Trophoblast cell (in vitro differentiated cells and primary cell): ENCODE data around the gene CREB3L4.

Experiments
- DNase-seq, 2 donors: peaks; one replicate each; pipeline ENCODE4 v3.0.0-alpha.2; 2016
- H2AFZ ChIP-seq: 2 replicates; pipeline ENCODE4 v1.6.1; 2013; ENCODE audit warnings: low read length, moderate library complexity, mild to moderate bottlenecking; ENCODE audit not compliant: insufficient read depth, poor library complexity
- H2AK5ac ChIP-seq: 2 replicates; pipeline ENCODE4 v1.6.1; 2013; ENCODE audit warnings: mild to moderate bottlenecking, low read length
- H2BK120ac ChIP-seq: 2 replicates; pipeline ENCODE4 v1.6.1; 2013; ENCODE audit warnings: low read length, mild to moderate bottlenecking, moderate library complexity; ENCODE audit not compliant: insufficient read depth, poor library complexity
- H2BK12ac ChIP-seq: 2 replicates; pipeline ENCODE4 v1.6.1; 2013; ENCODE audit warnings: mild to moderate bottlenecking, low read length, moderate library complexity
- H2BK5ac ChIP-seq: 2 replicates; pipeline ENCODE4 v1.6.1; 2013; ENCODE audit warnings: low read length, low read depth, moderate library complexity, mild to moderate bottlenecking; ENCODE audit not compliant: poor library complexity
- H3K14ac ChIP-seq: 2 replicates; pipeline ENCODE4 v1.6.1; 2013; ENCODE audit warnings: mild to moderate bottlenecking, low read length
- H3K18ac ChIP-seq: 2 replicates; pipeline ENCODE4 v1.6.1; 2013; ENCODE audit warnings: mild to moderate bottlenecking, low read length
- H3K23ac ChIP-seq: 2 replicates; pipeline ENCODE4 v1.6.1; 2013; ENCODE audit warnings: low read length
- H3K27ac ChIP-seq: 2 replicates; pipeline ENCODE4 v1.5.1; 2013; ENCODE audit warnings: low read depth, mild to moderate bottlenecking, inconsistent platforms, low read length, moderate library complexity
- H3K27me3 ChIP-seq: 2 replicates; pipeline ENCODE4 v1.6.1; 2013; ENCODE audit warnings: inconsistent platforms, mild to moderate bottlenecking, low read length, moderate library complexity; ENCODE audit not compliant: insufficient read depth
- H3K36me3 ChIP-seq, 2 experiments: 1 replicate in 1 of 2; 2 replicates in 1 of 2; pipeline ENCODE4 v1.6.1; 2013; ENCODE audit warnings: low read length in 2 of 2, mild to moderate bottlenecking in 2 of 2, moderate library complexity in 1 of 2; ENCODE audit not compliant: insufficient read depth in 2 of 2, control insufficient read depth in 1 of 2
- H3K4ac ChIP-seq: 2 replicates; pipeline ENCODE4 v1.6.1; 2013; ENCODE audit warnings: low read depth, mild to moderate bottlenecking, low read length, moderate library complexity
- H3K4me1 ChIP-seq, 2 experiments: 1 replicate in 1 of 2; 2 replicates in 1 of 2; pipeline ENCODE4 v1.6.1; 2013; ENCODE audit warnings: low read length in 2 of 2, mild to moderate bottlenecking in 2 of 2, moderate library complexity in 1 of 2; ENCODE audit not compliant: insufficient read depth in 2 of 2, control insufficient read depth in 1 of 2
- H3K4me2 ChIP-seq: 2 replicates; pipeline ENCODE4 v1.6.1; 2013; ENCODE audit warnings: inconsistent platforms, mild to moderate bottlenecking, low read length, moderate library complexity
- H3K4me3 ChIP-seq: 2 replicates; pipeline ENCODE4 v1.5.1; 2013; ENCODE audit warnings: mild to moderate bottlenecking, low read depth, low read length, inconsistent platforms
- H3K79me1 ChIP-seq: one replicate; pipeline ENCODE4 v1.6.1; 2013; ENCODE audit warnings: low read length
- H3K79me2 ChIP-seq: 2 replicates; pipeline ENCODE4 v1.6.1; 2013; ENCODE audit warnings: low read length, mild to moderate bottlenecking; ENCODE audit not compliant: control insufficient read depth, insufficient read depth, poor library complexity
- H3K9ac ChIP-seq: 2 replicates; pipeline ENCODE4 v1.6.1; 2013; ENCODE audit warnings: mild to moderate bottlenecking, low read length
- H3K9me3 ChIP-seq: 2 replicates; pipeline ENCODE4 v1.6.1; 2013; ENCODE audit warnings: low read depth, mild to moderate bottlenecking, control low read depth, inconsistent platforms, low read length; ENCODE audit not compliant: insufficient read depth
- H4K12ac ChIP-seq: 2 replicates; pipeline ENCODE4 v1.6.1; 2013; ENCODE audit warnings: low read depth, mild to moderate bottlenecking, low read length, moderate library complexity
- H4K8ac ChIP-seq: 2 replicates; pipeline ENCODE4 v1.6.1; 2013; ENCODE audit warnings: low read depth, mild to moderate bottlenecking, low read length, moderate library complexity
- H4K91ac ChIP-seq: one replicate; pipeline ENCODE4 v1.6.1; 2013; ENCODE audit warnings: low read depth, mild to moderate bottlenecking, low read length, moderate library complexity
- WGBS: extraction: QIAGEN DNeasy Blood & Tissue Kit; methylation state at CpG from one replicate; pipeline ENCODE4 v1.1.7; 2013; ENCODE audit warnings: missing lambda C conversion rate; ENCODE audit not compliant: insufficient read length, insufficient coverage; ENCODE audit errors: extremely low coverage; 5-methylcytosine and 5-hydroxymethylcytosine counted together

CREB3L4 gene

DNA sequence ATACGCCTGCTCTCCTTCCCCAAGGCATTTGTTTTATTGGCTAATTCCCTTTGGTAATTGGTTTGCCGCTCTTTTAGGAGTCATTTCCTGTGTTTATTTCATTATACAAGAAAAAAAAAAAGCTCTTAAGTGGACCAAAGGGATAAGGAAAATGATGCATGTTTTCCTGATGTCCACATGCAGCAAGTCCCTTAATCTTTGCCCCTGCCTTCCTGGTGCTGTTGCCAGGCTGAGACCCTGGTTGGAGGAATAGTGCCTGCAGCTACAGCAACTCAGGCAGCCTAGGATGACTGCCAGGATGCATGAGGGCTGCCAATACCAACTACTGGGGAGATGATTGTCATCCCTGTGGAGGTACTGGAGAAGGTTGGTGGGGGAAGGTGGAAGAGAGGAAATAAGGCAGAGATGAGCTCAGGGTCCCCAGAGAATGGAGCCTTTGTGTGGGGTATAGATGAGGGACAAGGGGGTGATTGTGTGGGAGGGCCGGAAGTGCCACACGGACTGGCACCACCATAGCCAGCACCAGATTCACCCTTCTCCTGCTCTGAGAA, 38.8 kb upstream of the CREB3L4 start:
- Histone ChIP-seq H2AFZ (no peak overlapping the region), H3K23ac (no peak overlapping the region), H4K91ac (no peak overlapping the region), H3K79me2 (no peaks in the 10 kb centered on the region), H2BK5ac (no peak overlapping the region), H3K4me1 (peaks cover 0 to 3% of the 10 kb centered on the region in 2 experiments), H3K4ac (no peak overlapping the region), H3K36me3 (peaks cover 31 to 34% of the 10 kb centered on the region in 2 experiments), H3K4me2 (no peak overlapping the region), H2AK5ac (no peak overlapping the region), H3K27me3 (no peaks in the 10 kb centered on the region), H2BK120ac (no peak overlapping the region), H2BK12ac (no peak overlapping the region), H3K4me3 (no peak overlapping the region), H3K79me1 (no peaks in the 10 kb centered on the region), H3K27ac (no peak overlapping the region), H4K12ac (no peak overlapping the region), H3K9me3 (no peaks in the 10 kb centered on the region), H3K9ac (no peak overlapping the region), H4K8ac (no peak overlapping the region), H3K14ac (no peak overlapping the region), H3K18ac (no peak overlapping the region)
- WGBS: no CpG with 5 or more reads among the region's 4 CpGs
- DNase-seq: no peak

DNA sequence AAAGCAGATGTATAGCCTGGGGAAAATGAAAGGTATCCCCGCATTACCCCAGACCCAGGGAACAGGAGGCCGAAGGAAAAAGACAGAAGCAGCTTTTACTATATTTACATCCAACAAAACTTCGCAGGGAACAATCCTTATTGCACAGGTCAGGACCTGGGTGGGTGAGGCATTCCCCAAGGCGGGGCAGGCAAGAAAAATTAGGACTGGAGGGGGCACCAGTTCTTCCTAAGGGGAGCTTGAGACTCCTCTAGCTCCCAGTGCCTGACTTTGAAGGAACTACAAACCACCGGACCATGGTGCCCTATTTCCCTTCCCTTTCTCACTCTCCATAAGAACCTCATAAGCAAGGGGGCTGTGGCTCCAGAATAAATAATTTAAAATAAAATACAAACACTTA, 38.3 kb upstream of the CREB3L4 start:
- DNase-seq: no peak
- Histone ChIP-seq H2AFZ (no peak overlapping the region), H3K9ac (no peak overlapping the region), H4K8ac (no peak overlapping the region), H3K4me3 (no peak overlapping the region), H3K4me2 (no peak overlapping the region), H2BK5ac (no peak overlapping the region), H3K18ac (no peak overlapping the region), H3K27ac (no peak overlapping the region), H3K79me2 (no peaks in the 10 kb centered on the region), H4K12ac (no peak overlapping the region), H3K4me1 (no peaks in the 10 kb centered on the region), H3K79me1 (no peaks in the 10 kb centered on the region), H2BK120ac (no peak overlapping the region), H3K14ac (no peak overlapping the region), H4K91ac (no peak overlapping the region), H2BK12ac (no peak overlapping the region), H3K36me3 (peaks cover 34 to 38% of the 10 kb centered on the region in 2 experiments), H3K23ac (no peak overlapping the region), H3K4ac (no peak overlapping the region), H2AK5ac (no peak overlapping the region), H3K9me3 (no peaks in the 10 kb centered on the region), H3K27me3 (no peaks in the 10 kb centered on the region)
- no CpG with 5 or more reads among the region's 5 CpGs for WGBS

DNA sequence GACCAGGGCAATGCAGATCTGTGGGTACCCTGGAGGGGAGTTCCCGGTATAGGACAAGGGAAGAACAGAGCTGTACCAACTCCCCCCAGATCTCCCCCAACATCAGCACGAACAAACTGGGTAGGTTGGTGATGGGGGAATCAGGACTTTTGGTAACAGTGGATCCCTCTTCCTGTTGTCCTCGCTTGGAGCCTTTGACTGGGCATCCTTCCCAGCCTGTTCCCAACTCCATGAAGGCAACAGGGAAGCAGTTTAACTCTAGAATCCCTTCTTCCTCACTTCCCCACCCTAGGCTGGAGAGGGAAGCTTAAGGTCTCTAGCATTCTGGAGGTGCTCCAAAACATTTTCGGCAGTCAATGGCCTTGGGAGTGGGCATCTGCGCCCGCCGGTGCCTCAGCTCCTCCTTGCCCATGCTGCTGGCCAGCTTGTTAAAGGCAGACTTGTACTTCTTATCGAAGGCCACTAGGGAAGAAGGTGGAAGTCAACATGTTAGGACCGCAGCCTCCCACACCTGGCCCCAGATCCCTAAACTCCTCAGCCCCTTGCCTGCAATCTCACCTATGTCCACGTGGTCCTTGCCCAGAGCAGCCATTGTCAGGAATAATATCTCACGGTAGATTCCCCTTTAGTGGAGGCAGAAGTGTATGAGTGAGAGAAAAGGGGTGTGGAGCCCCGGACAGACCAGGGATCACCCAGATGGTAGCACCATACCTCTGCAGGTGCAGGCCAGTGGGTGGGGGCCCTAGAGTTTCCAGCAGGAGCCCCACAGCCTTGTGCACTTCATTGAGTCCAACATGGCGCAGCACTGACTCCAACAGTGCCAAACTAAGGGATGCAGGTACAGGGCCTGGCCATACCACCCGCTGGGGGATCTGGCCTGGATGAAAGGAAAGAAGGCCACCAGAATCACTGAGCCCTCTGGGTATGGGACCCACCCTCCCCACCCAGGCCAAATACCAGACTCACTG, 37.4 kb upstream of the CREB3L4 start:
- Histone ChIP-seq H4K12ac (no peak overlapping the region), H3K27ac (no peak overlapping the region), H3K36me3 (peaks cover 40 to 44% of the 10 kb centered on the region in 2 experiments), H4K91ac (no peak overlapping the region), H3K4me2 (no peak overlapping the region), H3K79me1 (no peaks in the 10 kb centered on the region), H2BK120ac (no peak overlapping the region), H3K18ac (no peak overlapping the region), H2BK12ac (no peak overlapping the region), H2AFZ (no peak overlapping the region), H3K9me3 (no peaks in the 10 kb centered on the region), H3K4me3 (no peak overlapping the region), H2BK5ac (no peak overlapping the region), H3K4me1 (no peaks in the 10 kb centered on the region), H3K9ac (no peak overlapping the region), H3K27me3 (no peaks in the 10 kb centered on the region), H2AK5ac (no peak overlapping the region), H3K14ac (no peak overlapping the region), H4K8ac (no peak overlapping the region), H3K23ac (no peak overlapping the region), H3K4ac (no peak overlapping the region), H3K79me2 (no peaks in the 10 kb centered on the region)
- no CpG with 5 or more reads among the region's 14 CpGs for WGBS
- DNase-seq: no peak

DNA sequence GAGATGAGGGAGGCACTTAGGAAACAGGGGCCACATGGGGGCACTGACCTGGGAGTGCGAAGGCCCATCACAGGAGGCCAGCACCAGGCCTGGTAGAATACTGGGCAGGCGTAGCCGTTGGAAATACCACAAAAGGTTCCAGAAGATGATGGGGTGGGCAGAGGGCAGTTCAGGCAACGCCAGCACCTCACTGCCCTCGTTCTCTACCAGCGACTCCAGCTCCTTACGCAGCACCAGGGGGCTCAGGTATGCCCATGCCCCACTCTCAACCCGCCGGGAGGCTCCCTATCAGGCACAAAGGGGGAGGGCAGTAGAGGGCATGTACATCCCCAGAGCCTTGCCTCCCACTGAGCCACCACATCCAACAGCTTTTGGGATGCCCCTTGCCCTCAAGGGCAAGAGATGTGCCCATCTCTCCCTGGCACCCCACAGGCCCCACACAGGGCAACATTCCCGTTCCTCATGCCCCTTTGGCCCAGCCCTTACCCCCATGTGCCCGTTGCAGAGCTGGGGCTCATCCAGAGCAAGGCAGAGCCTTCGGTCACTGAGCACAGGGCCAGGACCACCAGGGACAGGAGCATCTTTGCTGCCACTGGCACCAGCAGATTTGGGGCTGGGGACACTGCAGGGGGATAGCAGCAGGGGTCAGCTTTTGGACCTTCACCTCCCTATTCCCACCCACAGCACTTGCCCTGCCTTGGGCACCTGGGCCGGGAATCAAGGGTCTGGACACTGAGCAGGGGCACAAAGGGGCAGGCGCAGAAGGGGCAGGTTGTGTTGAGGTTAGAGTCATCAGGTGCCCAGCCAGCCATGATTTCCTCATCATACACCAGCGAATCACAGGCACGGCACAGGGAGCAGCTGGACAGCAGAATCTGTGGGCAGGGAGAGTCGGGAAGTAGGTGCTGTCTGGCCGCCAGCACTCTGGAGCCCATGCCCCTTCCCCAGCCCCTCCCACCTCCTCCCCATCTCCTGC, 35.3 kb upstream of the CREB3L4 start:
- no peaks in the 10 kb centered on the region for H3K79me2 ChIP-seq
- H2AFZ ChIP-seq: no peak overlapping the region
- H3K4me2 ChIP-seq: no peak overlapping the region
- H2BK12ac ChIP-seq: no peak overlapping the region
- no peak overlapping the region for H3K4me3 ChIP-seq
- no peak overlapping the region for H3K23ac ChIP-seq
- H4K12ac ChIP-seq: no peak overlapping the region
- H3K4me1 ChIP-seq: no peaks in the 10 kb centered on the region
- H3K14ac ChIP-seq: no peak overlapping the region
- H3K9me3 ChIP-seq: peaks cover 2% of the 10 kb centered on the region
- H2BK5ac ChIP-seq: no peak overlapping the region
- no peaks in the 10 kb centered on the region for H3K27me3 ChIP-seq
- H2BK120ac ChIP-seq: no peak overlapping the region
- H3K18ac ChIP-seq: no peak overlapping the region
- DNase-seq: no peak
- H3K79me1 ChIP-seq: no peaks in the 10 kb centered on the region
- H4K8ac ChIP-seq: no peak overlapping the region
- no peak overlapping the region for H4K91ac ChIP-seq
- no peak overlapping the region for H2AK5ac ChIP-seq
- H3K27ac ChIP-seq: no peak overlapping the region
- no CpG with 5 or more reads among the region's 18 CpGs for WGBS
- H3K36me3 ChIP-seq: peaks cover 60 to 63% of the 10 kb centered on the region in 2 experiments
- no peak overlapping the region for H3K9ac ChIP-seq
- H3K4ac ChIP-seq: no peak overlapping the region
